ENCODE results near the gene TMIE.
A peak's percentile ranks its signal among the peaks of the same experiment; 100 is the strongest.
"Not testable (repeated sequence)": the region's sequence is repeated elsewhere in the genome, so short reads cannot be mapped to it uniquely, and the experiment has no call there.

Gene TMIE

GRCh38 chr3:46685446-46685845 is 15.7 kb upstream of the TMIE start:
- no peak for DNase-seq (ENCODE audit: low spot score)

GRCh38 chr3:46690798-46691197 is 10.4 kb upstream of the TMIE start:
- DNase-seq (ENCODE audit: low spot score), result no peak

GRCh38 chr3:46692566-46692990 is 8.6 kb upstream of the TMIE start:
- DNase-seq (ENCODE audit: low spot score), result peak; percentile 70

DNA sequence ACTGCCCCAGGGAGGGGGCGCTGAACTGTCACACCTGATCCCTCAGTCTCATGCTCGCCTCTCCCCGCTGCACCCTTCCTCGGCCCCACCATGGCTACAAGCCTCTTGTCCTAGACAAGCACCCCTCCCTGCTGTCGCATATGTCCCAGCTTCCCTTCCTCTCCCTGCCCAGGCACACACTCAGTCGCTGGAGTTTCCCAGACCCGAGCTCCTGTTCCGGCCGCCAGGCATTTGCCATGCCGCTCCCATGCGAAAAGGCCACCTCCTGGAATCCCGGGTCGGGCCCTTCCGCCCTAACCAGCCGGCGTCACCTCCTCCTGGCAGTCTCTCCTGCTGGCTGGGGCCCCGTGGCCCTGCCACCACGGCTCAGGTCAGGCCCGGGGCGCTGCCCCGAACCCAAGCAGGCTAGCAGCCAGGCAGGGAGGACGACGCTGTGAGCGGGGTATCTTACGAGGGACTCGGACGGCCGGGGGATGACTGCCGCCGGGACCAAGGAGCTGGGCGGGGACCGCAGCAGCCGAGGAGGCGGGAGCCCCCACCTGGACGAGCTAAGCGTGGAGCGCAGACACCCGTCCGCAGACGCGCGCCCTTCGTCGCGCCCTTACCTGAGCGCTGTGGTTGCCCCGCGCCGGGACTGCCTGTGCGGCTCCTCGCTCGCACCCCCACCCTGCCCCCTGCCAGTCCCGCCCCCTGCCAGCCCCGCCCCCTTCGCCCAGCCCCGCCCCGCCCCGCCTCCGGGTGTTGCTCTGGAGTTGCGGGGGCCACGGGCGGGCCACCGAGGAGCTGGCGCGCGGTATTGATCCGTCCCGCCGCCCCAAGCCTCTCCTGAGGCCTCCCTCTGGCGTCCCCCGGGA is 7.9 kb upstream of the TMIE start, which contains the start of gene ALS2CL:
TSS of gene ALS2CL (minus strand) at position 642 of the 854 bp plus-strand sequence. CDS start 4,239 bp downstream, outside the sequence.
- DNase-seq (ENCODE audit: low spot score), result peak; percentile 88

DNA sequence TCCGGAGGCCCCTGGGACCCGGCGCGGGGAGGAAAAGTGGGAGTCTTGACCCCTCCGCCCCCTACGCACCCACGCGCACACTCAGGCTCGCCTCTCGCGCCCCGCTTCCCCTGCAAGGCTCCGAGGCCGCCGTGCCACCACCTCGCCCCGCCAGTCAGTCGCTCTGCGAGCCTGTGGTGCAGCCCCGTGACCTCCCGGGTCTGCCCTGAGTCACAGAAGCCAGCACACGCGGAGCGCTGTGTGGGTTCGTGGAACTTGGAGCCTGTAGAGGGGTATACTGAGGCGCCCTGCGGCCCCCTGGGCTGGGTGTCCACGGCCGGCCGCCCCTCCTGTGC is 7.3 kb upstream of the TMIE start:
- DNase-seq (ENCODE audit: low spot score), result no peak

DNA sequence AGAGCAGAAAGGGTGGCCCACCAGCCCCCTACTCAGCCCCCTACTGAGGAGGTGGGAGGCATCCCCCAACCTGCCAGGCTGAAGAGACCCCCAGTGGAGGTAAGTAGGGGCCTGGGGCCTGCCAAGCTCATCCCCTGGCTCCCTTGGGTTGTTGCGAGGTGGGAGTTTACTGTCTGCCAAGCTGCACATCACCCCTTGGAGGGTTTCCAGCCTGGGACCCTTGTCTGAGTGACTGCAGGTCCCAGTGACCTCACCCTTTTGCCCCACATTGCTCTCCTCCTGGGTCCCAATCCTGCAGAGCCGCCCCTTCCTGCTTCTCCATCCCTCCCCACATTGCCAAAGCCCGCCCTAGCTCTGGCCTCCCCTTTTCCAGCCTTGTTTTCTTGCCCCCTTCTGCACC is 6.7 kb upstream of the TMIE start:
- no peak for DNase-seq (ENCODE audit: low spot score)

DNA sequence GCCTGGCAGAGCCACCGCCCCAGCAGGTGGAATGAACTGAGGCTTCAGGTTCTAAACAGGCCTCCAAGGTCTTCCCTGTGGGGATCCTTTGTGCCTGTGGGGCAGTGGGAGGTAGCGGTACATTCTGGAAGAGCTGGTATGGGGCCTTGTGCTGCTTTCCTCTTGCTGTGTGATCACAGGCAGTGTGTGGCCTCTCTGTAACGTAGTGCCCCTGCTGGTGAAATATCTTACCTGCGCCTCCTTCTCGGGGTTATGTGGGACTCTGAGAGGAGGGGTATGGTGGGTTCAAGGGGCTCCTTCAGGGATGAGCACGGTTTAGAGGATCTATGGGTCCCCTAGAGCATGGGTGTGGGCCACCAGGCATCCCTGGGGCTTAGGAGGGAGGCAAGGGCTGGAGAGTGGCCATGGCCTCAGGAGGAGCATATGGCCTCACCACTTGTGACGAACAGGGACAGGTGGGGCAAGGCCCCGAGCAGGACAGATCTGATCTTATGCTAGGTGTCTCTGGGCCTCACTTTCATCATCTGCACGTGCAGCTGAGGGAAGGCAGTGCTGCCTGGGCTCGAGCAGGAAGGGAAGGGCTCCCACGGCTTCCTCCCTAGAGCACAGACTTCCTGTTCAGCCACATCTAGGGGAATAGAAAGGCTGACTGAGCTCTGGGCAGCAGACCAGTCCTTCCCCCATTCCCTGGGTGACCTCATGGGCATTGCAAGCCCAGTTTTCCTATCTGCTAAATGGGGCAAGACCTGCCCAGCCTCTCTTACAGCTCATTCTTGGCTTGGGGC is 5.8 kb upstream of the TMIE start:
- DNase-seq (ENCODE audit: low spot score), result peak; percentile 73

DNA sequence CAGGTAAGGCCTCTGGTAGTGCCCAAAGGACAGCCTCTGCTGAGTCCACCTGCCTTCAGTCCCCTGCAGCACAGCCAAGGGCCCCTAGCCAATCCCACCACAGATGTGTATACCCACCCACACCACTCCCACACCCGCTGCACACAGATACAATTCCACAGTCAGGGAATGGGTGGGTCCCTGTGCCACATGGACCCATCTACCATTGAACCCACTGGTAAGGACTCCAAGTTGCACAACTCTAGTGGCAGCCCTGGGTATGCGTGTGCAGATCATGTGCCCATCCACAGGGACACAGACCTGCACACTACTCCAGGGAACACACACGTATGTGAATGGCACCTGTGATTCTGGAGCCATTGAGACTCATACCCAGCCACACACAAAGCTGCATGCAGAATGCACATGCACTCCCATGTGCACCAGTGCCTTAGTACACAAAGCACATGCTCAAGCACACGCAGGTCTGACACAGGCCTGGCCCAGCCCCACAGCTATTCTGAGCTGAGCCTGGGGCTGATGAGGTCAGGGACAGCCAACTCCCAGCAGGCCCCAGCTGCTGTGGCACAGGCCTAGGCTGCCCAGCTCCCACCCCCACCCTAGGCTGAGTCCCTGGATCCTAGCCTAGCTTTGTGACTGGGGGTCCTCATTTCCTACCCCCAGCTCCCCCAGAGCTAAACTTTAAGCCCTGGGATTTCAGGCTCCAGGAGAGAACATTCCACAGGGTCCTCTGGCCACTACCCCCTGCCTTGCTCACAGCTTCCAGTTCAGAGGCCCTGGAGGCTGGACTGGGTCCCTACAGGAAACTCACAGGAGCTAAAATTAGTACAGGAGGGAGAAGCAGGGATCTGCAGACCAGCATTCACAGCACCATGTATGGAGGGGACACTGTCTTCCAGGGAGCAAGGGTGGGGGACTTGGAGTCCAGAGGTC is 5.0 kb upstream of the TMIE start:
- no peak for DNase-seq (ENCODE audit: low spot score)

GRCh38 chr3:46699676-46700523 is 1.3 kb upstream of the TMIE start:
- DNase-seq (ENCODE audit: low spot score), result no peak

GRCh38 chr3:46700772-46701171 is 420 bp upstream of the TMIE start:
- peak; percentile 40 for DNase-seq (ENCODE audit: low spot score)

GRCh38 chr3:46702246-46703012 is 1.2 kb downstream of the TMIE start:
- DNase-seq (ENCODE audit: low spot score), result no peak

GRCh38 chr3:46703013-46703520 is 1.9 kb downstream of the TMIE start:
- DNase-seq (ENCODE audit: low spot score), result no peak

GRCh38 chr3:46704346-46704745 is 3.2 kb downstream of the TMIE start:
- DNase-seq (ENCODE audit: low spot score), result not testable (repeated sequence)

GRCh38 chr3:46705022-46705530 is 3.9 kb downstream of the TMIE start:
- DNase-seq (ENCODE audit: low spot score), result peak; percentile 84

GRCh38 chr3:46705751-46706552 is 4.8 kb downstream of the TMIE start:
- DNase-seq (ENCODE audit: low spot score), result no peak

DNA sequence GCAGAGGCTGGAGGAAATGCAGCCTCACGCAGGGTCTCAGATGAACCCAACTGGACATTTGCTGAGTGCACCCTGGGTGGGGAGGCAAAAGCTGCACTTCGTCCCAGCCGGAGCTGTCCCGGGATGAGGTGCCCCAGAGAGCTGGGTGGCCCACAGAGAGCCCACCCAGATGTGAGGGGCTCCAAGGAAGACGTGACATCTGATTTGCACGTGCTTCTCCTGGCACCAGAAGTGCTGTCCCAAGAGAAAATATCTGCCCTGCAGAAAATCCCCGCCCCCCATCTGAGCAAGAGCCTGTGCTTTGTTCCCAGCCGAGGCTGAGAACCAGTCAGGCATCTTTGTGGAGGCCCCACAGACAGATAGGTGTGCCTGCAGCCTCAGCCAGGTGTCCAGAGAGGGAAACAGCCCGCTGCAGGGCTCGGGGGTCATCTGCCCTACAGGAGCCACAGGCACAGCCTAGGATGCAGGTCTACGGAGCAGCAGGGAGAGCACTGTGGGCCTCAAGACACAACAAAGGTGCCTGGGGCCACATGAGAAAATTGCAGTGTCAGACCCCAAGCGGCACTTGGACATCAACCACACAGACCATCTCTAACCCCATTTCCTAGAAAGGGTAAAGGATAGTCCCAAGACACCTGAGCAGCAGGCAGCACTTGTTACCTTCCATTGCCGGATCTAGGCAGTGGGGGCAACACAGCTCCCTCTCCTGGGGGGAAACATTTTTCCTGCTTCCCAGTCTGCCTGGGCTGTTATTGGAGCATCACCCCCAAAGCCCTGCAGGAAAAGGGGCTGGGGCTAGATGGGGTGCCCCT is 5.8 kb downstream of the TMIE start:
- peak; percentile 45 for DNase-seq (ENCODE audit: low spot score)

DNA sequence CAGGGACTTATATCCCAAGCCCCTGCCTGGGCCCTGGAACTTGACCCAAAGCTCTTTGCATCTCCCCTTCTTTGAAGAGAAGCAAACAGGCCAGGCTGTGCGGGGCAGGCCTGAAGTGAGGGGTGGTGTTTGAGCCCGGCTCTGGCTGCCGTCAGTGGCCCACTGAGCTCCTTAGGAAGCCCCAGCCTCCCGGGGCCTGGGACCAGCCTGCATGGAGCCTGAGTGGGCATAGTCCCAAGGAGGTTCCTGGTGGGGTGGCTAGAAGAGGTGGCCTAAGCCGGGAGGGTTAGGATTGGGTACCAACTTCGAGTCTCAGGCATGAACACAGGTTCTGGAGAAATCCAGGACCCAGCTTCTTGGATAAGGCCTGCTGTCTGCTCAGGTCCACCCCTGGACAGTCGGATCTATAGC is 6.4 kb downstream of the TMIE start:
- no peak for DNase-seq (ENCODE audit: low spot score)
